ENCODE measurements around the gene DLST.
A peak's percentile ranks its signal among the peaks of the same experiment; 100 is the strongest.
"Not testable (repeated sequence)": the region's sequence is repeated elsewhere in the genome, so short reads cannot be mapped to it uniquely, and the experiment has no call there.

DLST gene

DNA sequence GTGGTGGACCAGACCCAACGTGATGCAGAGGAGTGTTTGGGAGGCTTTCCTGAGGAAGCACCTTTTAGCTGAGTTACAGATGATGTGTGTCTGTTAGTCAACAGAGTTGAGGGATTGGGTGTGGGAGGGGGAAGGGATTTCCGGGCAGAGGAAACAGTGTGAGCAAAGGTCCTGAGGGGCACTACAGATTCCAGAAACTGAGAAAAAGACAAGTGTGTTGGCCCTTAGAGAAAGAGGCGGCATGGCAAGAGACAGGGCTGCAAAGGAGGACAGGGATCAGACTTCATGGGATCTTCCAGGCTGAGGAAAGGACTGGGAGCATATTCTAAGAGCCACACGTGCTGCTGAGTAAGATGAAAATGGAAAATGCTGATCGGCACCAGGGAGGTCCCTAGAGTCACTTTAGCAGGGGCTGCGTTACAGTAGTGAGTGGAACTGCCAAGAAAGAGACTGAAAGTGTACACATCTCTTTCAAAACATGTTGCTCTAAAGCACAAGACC is 50.7 kb downstream of the DLST start:
- in situ Hi-C loops (cut with MboI; ENCODE audit: low pct_unique_long_range_greater_than_20kb, low sequenced_read_pairs), result no loop called here
- DNase-seq, result peak; percentile 72

DNA sequence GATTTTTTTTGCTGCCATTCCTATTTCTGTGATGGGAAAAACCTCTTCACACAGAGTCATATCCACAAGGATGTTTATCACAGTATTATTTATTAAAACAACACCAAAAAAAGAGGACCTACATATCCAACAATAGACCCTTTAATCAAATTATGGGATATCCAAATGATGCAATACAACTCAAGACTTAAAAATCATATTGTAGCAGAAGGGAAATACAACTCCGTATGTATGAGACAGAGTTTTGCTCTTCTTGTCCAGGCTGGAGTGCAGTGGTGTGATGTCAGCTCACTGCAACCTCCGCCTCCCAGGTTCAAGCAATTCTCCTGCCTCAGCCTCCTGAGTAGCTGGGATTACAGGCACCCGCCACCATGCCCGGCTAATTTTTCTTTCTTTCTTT is 51.2 kb downstream of the DLST start:
- in situ Hi-C loops (cut with MboI; ENCODE audit: low pct_unique_long_range_greater_than_20kb, low sequenced_read_pairs); DNase-seq: not testable (repeated sequence)

DNA sequence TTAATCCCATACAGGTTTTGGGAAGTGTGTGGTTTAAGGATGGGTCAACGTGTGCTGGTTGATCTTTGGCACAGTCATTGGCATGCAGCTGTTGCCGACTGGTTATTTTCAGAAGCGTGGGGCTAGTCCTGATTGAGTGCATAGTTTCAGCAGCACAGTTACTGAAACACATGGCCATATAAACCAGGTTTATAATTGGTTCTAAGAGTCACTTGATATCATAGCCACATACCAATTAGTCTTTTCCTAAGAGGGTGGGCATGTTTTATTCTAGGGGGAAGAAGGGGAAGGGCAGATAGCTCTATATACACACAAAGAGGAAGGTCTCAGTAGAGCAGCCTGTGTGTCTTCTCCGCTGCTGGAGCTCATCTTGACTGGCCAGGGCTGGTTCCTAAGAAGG is 52.3 kb downstream of the DLST start:
- DNase-seq, result peak; percentile 53
- in situ Hi-C loops (cut with MboI; ENCODE audit: low pct_unique_long_range_greater_than_20kb, low sequenced_read_pairs), result no loop called here

DNA sequence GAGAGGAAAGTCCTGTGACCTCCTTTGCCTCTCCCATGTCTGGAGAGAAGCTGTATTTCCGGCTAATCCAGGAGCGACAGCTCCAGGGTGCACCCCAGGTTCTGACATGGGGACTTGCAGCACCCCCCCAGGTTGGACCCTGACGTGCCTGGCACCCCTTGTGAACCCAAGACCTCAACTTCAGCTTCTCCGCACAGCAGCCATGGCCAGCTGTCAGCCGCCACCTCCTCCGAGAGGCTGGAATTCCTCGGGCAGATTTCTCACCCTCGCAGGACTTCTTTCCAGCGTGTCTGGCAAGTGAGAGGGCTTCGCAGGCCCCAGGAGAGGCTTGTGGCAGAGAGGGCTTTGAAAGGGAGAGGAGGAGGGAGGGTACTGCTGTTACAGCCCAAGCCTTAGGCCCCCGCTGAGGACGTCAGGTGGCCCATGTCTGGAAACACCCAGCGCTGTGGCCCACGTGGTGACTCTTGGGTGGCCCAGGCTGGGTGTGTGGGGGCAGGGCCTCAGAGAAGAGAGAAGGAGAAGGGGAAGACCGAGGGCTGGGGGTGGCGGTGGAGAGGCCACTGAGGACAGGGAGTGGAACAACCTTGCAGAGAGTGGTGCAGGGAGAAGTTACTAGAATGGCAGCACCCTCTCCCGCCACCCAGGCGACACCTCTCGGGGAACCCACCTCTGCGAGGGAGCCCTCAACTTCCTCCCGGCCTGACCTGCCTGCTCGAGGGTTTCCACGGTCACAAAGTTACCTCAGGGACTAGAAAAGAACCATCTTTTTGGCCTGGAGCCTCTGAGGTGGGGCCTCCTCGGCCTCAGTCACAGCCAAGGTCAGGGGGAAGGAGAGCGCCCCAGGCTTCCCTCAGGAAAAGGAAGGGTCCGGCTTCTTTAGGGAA is 53.0 kb downstream of the DLST start:
- no peak for DNase-seq
- in situ Hi-C loops (cut with MboI; ENCODE audit: low pct_unique_long_range_greater_than_20kb, low sequenced_read_pairs), result no loop called here

DNA sequence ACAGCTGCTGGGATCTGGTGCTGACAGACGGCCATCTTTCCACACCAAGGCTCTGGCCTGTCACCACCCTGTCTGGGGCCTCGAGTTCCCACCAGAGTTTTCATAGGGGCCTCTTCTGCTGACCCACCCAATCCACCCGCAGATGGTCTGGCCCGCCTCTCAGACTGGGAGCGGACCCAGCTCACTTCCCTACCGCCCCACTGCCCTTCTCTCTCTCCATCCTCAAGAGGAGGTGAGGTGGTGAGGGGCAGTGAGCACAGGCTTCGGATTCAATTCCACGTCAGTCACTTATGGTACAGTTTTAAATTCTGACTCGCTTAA is 53.6 kb downstream of the DLST start:
- DNase-seq, result no peak

DNA sequence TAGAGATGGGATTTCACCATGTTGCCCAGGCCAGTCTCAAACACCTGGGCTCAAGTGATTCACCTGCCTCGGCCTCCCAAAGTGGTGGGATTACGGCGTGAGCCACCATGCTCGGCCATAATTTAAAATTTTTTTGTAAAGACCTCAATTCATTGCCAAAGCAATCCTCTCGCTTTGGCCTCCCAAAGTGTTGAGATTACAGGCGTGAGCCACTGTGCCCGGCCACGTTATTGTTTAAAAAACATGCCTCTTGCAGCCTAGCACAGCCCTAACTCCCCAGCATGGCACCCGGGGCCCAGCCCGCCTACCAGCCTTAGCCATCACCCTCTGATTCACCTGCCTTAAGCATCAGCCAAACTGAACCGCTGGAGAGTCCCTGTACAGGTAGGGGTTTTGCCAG is 54.4 kb downstream of the DLST start:
- in situ Hi-C loops (cut with MboI; ENCODE audit: low pct_unique_long_range_greater_than_20kb, low sequenced_read_pairs), result no loop called here
- DNase-seq, result no peak

More for the DNA sequence above, 53.6 kb downstream of the DLST start:
- in situ Hi-C loops (cut with MboI; ENCODE audit: low pct_unique_long_range_greater_than_20kb, low sequenced_read_pairs), result no loop called here

DNA sequence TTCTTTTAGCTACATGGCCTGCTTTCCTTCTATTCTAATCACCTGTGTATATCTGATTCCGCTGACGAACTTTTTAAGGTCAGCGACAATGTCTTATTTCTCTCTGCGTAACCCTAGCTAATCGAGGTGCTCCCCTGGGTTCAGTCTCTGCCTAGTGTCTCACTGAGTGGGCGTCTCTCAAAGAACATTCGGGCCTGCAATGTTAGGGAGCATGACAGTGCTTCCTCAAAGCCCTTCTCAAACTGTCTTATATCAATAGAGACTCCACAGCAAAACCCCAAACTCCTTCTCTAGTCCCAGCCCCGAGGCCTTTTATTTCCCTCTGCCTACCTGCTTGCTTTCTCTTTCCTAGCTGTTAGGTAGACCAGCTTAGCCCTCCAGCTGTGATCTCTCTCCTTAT is 55.0 kb downstream of the DLST start:
- no peak for DNase-seq
- in situ Hi-C loops (cut with MboI; ENCODE audit: low pct_unique_long_range_greater_than_20kb, low sequenced_read_pairs), result no loop called here

DNA sequence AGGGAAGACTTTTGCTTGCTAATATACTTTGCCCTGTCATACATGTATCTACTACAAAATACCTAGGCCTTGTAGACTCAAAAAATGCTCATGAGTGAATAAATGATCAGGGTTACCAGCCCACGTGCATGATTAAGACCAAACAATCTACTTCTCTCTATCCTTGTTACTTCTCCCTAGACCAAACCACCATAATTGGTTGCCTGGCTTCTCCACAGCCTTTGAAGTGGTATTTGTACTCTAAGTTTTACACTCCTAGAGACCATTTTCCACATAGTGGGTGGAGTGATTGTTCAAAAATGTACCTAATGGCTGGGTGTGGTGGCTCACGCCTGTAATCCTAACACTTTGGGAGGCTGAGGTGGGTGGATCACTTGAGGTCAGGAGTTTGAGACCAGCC is 55.5 kb downstream of the DLST start:
- DNase-seq, result no peak

DNA sequence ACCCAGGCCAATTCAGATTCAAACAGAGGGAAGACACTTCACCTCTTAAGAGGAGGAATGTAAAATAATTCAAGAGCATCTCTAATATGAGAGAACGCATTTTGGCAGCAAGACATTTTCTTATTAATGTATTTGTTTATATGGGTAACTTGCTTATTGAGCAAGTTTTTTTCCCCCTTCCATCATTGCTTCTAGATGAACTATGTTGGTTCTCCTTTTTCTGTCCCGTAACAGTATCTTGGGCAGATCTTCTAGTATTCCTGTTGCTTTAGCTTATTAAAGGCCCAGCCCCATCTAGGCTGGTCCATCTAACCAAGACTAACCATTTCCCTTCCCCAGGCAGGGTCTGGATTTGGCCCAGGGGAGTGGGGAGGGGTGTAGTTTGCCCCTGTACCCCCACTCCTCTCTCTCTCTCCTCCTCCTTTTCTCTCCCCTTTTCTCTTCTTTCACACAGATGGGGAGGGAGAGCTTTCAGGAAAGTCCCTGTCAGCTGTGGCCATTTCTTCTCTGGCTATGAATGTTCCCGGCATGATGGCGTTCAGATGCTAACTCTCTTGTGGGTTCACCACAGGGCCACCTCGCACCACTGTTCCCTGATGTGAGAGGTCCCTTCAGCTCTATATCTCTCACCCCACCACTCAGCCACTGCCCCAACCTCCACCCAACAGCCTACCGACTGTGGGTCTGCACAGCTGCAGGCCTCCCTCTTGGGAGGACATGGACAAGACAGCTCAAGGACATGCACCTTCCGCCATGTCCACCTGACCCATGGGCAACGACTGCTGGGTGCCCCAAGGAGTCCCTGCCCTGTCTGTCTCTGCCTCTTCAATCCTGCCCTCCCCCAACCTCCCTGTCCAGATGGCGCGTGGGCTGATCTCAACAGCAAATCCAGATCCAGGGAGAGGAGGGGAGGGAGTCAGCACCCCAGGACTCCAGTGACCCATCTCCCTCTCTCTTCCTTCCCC is 57.1 kb downstream of the DLST start:
- in situ Hi-C loops (cut with MboI; ENCODE audit: low pct_unique_long_range_greater_than_20kb, low sequenced_read_pairs), result no loop called here
- no peak for DNase-seq

More for the DNA sequence above, 55.5 kb downstream of the DLST start:
- in situ Hi-C loops (cut with MboI; ENCODE audit: low pct_unique_long_range_greater_than_20kb, low sequenced_read_pairs), result no loop called here

DNA sequence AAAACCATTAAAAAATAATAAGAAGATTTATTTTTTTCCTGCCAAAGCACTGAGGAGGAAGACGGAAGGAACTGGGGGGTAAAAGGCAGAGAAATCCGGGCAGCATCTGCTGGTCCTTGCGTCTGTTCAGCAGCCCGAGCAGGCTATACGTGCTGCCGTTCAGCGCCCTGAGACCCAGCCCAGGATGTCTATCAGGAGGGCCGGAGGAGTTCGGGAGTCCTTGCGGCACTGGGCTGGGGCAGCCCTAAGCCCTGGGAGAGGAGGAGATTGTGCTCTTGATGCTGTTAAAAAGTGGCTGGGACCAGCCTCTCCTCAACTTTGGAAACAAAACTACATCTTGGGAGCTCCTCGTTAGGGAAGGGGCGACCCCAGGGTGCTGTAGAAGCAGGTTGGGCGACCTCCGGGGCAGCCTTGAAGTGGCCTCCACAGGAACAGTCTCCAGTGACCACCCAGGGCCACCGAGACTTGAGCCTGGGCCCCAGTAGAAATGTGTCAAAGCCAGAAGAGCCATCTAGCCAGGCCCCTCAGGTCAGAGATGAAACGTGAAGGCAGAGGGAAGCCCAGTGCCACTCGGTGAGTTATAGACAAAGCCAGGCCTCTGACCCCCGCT is 59.3 kb downstream of the DLST start:
- in situ Hi-C loops (cut with MboI; ENCODE audit: low pct_unique_long_range_greater_than_20kb, low sequenced_read_pairs), result no loop called here
- no peak for DNase-seq

DNA sequence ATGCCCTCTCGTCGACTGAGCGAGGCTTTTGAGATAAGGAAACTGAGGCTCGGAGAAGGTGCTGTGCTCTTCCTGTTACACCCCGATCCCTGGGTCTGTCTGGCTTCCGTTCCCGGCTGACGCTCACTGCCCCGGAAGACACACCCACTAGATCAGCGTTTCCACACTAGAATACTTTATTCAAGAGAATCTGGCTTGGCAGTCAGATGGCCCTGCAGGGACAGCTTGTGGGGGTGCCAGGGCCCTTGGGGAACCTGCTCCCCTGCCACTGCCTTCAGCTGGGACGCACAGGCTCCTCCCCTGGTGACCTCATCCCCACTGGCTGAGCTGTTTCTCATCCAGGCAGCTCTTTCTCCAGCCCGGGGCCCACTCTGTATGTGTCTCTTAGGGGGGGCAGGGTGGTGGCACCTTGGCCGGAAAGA is 60.0 kb downstream of the DLST start:
- in situ Hi-C loops (cut with MboI; ENCODE audit: low pct_unique_long_range_greater_than_20kb, low sequenced_read_pairs), result no loop called here
- peak; percentile 57 for DNase-seq

DNA sequence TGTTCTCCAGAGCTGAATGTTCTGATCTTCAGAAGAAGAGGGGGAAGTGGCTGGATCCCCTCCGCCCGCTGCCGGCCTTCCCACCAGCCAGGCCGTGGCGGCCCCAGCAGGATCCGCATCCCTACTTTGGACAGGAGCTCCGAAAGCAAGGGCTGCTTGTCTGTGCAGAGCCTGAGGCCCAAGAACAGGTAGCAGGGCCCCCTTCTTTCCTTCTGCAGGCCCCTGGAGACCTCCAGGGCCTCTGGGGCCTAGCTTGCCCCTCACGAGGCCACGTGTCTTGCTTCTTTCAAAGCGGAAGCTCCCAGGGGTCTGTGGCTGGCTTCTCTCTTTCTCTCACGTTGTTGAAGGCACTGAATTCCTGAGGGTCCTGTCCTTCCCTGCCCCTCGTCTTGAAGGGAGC is 60.5 kb downstream of the DLST start:
- in situ Hi-C loops (cut with MboI; ENCODE audit: low pct_unique_long_range_greater_than_20kb, low sequenced_read_pairs), result no loop called here
- DNase-seq, result no peak

DNA sequence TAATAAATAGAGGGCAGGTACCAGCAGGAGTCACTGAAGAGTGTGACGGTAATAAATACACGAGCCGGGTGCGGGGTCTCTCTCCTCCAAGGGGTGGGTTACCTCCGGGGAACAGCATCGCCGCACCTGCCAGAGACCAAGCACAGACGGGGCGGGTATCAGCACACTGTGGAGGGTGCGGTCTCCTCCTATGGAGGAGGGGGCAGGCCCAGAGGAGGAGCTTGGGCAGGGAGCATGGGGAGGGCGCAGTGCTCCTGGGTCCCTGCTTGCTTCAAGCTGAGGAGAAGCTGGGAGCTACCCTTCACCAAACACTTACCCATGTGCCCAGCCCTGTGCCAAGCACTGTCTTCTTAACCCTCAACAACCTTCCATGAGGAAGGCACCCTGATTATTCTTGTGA is 60.9 kb downstream of the DLST start:
- in situ Hi-C loops (cut with MboI; ENCODE audit: low pct_unique_long_range_greater_than_20kb, low sequenced_read_pairs), result no loop called here
- DNase-seq, result no peak

DNA sequence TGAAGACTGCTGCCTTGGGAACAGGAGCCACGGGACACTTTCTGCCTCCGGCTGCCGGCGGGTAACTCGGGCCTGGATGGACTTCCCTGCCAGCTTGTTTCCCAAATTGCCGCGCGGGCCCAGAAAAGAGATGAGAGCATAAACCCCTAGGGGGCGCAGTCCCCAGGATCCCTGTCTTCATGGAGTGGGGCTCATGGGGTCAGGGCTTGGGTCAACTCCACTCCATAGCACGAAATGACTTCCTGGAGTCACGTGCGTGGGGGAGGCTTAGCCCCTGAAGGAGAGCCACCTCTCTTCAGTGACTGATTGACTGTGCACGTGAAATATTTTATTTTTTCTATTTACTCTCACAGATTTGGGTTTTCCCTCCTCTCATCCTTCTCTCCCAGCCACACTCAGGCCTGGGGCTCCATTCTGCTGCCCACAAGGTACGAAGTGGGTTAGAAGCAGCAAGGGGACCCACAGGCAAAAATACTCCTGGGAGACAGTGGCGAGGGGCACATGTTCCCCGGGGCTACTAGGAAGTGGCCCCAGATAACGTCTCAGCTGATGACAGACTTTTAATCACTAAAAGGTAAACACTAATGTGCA is 63.6 kb downstream of the DLST start:
- peak; percentile 59 for DNase-seq
- in situ Hi-C loops (cut with MboI; ENCODE audit: low pct_unique_long_range_greater_than_20kb, low sequenced_read_pairs), result no loop called here

DNA sequence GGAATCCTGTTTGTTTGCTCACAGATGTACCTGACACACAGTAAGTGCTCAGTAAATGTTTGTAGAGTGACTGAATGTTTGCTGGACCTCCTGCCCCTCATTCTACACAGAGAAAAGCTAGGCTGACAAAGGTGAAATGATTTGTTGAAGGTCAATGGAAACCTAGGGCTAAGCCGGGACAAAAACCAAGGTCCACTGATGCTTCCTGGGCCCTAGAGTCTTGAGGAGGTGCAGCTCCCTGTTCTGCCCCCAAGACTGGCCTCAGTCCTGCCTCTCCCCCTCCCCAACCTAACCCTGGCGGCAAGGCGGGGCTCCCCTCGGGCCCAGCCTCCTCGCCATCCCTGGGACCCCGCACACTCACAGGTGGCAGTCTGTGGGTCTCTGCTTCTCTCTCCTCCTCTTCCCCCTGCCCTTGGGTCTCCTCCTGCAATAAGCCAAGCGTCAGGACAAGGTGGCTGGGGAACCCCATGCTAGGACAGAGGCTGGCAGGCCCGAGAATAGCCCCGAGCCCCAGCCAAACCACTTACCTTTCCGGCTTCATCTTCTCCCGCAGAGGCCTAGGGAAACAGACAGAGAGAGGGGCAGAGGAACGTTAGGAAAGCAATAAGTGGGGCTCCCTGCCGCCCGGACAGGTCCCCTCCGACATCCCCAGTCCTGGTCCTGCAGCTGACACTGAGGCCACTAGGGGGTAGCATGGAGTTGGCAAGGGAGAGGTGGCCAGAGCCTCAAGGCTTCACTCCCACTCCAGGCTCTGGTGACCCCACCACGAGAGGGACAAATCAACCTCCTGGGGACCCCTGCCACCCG is 64.3 kb downstream of the DLST start:
- in situ Hi-C loops (cut with MboI; ENCODE audit: low pct_unique_long_range_greater_than_20kb, low sequenced_read_pairs), result no loop called here
- peak; percentile 72 for DNase-seq

DNA sequence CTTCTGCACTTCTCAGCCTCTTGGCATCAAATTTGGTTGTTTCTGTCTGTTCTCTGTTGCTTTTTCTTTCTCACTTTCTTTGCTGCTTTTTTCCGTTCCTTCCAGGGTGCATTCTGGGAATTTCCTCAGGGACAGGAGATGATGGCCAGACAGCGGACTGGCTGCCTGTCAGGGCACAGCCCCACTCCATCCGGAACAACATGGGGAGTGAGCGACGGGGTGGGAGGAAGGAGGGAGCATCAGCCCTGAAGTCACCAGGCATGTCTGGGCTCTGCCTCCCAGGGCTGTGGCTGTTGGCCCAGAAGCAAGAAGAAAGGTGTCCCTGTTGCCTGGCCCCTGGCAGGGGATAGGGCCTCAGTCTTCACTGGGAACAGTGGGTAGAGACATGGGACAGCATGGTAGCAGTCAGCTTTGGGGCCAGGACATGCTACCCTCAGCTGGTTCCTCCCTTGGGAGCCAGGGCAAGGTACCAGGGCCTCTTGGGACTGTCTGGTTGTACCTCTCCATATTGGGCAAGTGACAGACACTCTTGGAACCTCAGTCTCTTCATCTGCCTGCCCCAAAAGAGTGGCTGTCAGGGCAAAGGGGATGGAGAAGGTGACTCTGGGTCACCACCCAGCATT is 65.1 kb downstream of the DLST start:
- DNase-seq, result no peak
- in situ Hi-C loops (cut with MboI; ENCODE audit: low pct_unique_long_range_greater_than_20kb, low sequenced_read_pairs), result no loop called here

DNA sequence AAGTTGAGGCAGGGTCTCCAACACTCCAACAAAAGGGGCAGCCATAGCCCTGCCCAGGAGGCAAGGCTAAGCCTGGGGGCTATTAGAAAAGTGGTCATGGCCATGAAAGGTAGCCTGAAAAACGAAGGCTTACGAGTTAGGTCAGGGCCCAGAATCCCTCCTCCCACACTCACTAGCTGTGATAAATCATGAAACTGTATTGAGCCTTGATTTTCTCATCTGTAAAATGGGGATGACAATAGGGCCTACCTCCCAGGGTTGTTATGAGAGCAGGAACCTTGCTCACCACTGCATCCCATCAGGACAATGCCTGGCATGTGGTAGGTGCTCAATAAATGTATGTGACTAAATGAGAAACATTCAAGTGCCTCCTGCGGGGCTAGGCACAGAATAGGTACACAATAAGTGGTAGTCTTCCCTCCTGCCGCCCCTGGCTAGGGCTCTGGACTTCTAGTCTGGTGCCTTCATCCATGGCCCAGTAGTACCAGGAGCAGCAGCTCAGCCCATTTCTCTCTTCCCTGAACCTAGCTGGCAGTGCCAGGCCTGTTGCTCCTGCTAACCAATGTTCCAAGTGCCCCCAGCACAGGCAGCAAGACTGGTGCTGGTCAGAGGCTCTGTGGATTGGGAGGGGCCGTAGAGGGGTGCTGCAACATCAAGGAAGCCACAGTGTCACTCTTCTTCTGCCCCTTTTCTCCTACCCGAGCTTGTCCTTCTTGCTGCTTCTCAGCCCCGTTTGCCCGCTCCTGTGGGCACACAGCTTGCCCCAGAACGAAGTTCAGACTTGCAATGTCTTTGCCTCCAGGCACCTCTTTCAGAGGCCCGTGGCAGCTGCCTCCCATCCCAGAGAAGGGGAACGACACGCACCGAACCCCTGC is 65.9 kb downstream of the DLST start:
- DNase-seq, result no peak
- in situ Hi-C loops (cut with MboI; ENCODE audit: low pct_unique_long_range_greater_than_20kb, low sequenced_read_pairs), result no loop called here

All from KBM-7 (cell line).